ENCODE measurements around the gene IKBKG. TPM values are rescaled to one million over a fixed set of nuclear protein-coding genes. Genes with fewer than 3 reads are reported as not detected.
A peak's percentile ranks its signal among the peaks of the same experiment; 100 is the strongest.
"Not testable (repeated sequence)": the region's sequence is repeated elsewhere in the genome, so short reads cannot be mapped to it uniquely, and the experiment has no call there.

The IKBKG gene
- total RNA-seq, 1 donor = 17.1 TPM

DNA sequence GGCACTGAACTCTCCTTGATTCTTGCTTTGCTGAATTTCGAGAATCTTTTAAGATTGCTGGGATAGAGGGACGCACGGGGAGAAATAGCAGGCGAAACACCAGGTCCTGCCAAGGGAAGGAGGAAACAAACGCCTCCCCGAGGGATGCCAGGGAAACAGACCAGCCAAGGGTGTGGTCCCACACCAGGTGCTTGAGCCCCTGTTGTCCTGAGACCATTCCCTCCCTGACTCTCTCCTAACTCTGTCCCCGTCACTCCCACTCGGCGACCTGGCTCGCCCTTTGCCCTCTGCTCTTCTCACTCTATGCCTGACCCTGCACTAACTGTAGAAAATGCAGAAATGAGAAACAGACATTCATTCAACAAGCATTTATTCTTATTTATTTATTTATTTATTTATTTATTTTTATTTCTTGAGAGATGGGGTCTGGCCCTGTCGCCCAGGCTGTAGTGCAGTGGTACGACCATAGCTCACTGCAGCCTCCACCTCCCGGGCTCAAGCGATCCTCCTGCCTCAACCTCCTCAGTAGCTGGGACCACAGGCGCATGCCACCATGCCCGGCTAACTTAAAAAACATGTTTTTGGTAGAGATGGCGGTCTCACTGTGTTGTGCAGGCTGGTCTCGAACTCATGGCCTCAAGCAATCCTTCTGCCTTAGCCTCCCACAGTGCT is 55.5 kb downstream of the IKBKG start:
- DNase-seq (ENCODE audit: low read depth) = no peak
- no peak overlapping the region for H3K4me3 ChIP-seq (ENCODE audit: low read depth, low read length)
- TF ChIP-seq, protein P1, sequence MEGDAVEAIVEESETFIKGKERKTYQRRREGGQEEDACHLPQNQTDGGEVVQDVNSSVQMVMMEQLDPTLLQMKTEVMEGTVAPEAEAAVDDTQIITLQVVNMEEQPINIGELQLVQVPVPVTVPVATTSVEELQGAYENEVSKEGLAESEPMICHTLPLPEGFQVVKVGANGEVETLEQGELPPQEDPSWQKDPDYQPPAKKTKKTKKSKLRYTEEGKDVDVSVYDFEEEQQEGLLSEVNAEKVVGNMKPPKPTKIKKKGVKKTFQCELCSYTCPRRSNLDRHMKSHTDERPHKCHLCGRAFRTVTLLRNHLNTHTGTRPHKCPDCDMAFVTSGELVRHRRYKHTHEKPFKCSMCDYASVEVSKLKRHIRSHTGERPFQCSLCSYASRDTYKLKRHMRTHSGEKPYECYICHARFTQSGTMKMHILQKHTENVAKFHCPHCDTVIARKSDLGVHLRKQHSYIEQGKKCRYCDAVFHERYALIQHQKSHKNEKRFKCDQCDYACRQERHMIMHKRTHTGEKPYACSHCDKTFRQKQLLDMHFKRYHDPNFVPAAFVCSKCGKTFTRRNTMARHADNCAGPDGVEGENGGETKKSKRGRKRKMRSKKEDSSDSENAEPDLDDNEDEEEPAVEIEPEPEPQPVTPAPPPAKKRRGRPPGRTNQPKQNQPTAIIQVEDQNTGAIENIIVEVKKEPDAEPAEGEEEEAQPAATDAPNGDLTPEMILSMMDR (IDR thresholded peaks at IDR 0.05; ENCODE audit: insufficient read depth, low read length) = no peak

DNA sequence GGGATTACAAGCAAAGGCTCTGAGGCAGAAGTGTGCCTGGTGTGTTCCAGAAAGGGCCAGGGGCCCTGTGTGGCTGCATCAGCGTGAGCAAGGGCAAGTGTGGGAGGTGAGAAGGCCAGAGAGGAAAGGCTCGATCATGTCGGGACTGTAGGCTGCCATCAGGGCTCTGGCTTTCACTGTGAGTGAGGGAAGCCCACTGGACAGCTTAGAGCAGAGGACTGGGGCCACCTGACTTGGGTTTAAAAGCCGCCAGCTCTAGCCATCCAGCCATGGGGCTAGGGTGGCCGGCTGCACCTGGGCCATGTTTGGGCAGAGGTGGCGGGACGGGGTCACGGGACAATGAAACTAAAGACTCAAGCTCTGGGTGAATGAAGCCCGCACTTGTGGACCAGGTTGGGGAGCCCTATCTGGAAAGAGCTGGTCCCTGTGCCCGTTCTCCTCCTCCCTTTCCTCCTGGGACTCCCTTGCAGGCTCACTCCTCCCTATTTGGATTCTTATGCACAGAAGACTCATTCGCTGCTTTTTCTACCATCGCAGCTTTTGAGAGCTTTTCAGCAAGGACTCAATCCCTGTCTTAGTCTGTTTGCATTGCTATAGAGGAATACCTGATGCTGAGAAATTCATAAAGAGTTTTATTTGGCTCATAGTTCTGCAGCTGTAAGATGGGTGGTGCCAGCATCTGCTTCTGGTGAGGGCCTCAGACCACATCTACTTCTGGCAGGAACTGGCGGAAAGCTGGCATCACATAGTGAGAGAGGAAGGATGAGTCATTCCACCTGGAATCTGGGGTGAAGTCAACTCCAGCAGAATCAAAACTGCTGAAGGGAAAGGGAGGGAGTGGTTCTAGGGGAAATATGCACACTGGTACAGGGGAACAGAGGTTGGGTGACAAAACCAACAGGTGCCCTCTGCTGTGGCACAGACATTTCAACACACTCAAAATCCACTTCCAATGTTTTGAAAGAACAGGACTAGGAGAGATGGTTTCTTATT is 56.3 kb downstream of the IKBKG start:
- no peak overlapping the region for H3K4me3 ChIP-seq (ENCODE audit: low read depth, low read length)
- DNase-seq (ENCODE audit: low read depth) = peak; percentile 69
- TF ChIP-seq, protein P1 (IDR thresholded peaks at IDR 0.05; ENCODE audit: insufficient read depth, low read length) = no peak

DNA sequence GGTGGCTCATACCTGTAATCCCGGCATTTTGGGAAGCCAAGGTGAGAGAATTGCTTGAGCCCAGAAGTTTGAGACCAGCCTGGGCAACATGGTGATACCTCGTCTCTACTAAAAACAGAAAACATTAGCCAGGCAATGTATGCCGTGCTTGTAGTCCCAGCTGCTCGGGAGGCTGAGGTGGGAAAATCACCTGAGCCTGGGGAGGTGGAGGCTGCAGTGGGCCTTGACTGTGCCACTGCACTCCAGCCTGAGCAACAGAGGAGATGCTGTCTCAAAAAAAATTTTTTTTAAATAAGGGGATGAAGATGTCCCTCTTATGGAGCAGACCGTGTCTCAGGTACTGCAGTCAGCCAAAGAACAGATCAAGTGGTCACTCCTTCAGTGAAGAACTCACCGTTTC is 58.1 kb downstream of the IKBKG start:
- no peak for DNase-seq (ENCODE audit: low read depth)
- H3K4me3 ChIP-seq (ENCODE audit: low read depth, low read length) = no peak overlapping the region
- TF ChIP-seq, protein P1 (IDR thresholded peaks at IDR 0.05; ENCODE audit: insufficient read depth, low read length) = no peak

DNA sequence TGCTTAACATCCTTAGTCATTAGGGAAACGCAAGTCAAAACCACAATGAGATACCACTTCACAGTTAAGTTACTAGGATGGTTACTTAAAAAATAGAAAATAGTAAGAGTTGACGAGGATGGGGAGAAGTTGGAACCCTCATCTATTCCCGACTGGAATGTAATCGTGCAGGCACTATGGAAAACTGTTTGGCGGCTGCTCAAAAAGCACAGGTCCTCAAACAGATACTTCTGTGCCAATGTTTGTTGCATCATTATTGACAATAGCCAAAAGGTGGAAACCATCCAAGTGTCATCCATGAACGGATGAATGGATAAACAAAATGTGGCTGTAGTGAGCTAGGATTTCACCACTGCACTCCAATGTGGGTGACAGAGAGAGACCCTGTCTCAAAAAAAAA is 60.0 kb downstream of the IKBKG start:
- DNase-seq (ENCODE audit: low read depth) = no peak
- TF ChIP-seq, protein P1 (IDR thresholded peaks at IDR 0.05; ENCODE audit: insufficient read depth, low read length) = no peak

DNA sequence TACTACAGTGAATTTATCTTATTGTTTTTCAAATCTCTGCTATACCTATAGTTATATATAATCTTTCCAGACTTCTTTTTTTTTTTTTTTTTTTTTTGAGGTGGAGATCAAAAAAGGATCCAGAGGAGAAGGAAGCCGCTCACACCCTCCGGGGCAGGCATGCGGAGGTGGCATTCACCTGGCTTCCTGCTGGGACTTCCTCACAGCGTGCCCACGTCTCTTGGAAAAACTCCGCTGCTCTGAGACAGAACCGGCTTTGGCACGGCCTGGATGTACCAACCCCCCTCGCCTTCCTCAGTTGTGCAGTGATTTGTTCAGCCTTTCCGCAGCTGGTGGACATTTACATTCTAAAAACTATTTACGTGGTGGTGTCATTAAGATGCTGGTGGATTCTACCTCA is 60.6 kb downstream of the IKBKG start:
- not testable (repeated sequence) for H3K4me3 ChIP-seq (ENCODE audit: low read depth, low read length); DNase-seq (ENCODE audit: low read depth)

More for the DNA sequence above, 60.0 kb downstream of the IKBKG start:
- no peak overlapping the region for H3K4me3 ChIP-seq (ENCODE audit: low read depth, low read length)

DNA sequence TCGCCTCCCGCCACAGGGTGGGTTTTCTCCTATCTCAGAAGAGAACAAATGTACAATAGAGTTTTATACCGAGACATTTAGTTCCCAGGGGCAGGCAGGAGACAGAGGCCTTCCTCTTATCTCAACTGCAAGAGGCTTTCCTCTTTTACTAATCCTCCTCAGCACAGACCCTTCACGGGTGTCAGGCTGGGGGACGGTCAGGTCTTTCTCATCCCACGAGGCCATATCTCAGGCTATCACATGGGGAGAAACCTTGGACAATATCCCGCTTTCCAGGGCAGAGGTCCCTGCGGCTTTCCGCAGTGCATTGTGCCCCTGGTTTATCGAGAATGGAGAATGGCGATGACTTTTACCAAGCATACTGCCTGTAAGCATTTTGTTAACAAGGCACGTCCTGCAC is 61.4 kb downstream of the IKBKG start:
- H3K4me3 ChIP-seq (ENCODE audit: low read depth, low read length); DNase-seq (ENCODE audit: low read depth): not testable (repeated sequence)

DNA sequence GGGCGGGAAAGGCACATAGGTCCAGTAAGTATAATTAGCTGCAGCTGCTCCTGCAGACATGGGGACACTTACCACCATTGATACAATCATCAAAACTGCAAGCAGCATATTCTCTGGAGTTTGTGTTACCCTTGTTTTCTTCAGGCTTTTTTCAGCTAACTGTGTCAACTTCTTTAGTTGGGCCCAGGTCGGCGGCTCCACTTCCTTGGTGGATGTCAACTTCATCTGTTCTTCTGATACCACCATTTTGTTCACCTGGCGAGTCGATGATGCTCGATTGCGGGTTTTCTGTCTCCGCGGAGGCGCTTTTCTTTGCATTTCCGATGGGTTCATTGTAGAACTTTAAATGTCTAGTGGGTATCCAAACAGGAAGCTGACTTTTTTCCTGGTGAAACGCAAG is 63.7 kb downstream of the IKBKG start:
- DNase-seq (ENCODE audit: low read depth); H3K4me3 ChIP-seq (ENCODE audit: low read depth, low read length): not testable (repeated sequence)

DNA sequence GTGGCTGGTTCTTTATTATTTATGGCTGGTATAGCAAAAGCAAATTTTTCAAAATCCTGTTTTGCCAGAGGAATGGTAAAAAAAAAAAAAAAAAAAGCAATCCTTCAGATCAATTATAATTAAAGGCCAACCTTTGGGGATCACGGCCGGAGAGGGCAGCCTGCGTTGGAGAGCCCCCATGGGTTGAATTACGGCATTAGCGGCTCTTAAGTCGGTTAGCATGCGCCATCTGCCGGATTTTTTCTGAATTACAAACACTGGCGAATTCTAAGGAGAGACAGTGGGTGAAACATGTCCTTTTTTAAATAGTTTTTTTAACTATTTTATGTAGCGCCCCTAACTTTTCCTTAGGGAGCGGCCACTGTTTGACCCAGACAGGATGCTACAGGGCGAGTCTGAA is 66.2 kb downstream of the IKBKG start:
- not testable (repeated sequence) for DNase-seq (ENCODE audit: low read depth); H3K4me3 ChIP-seq (ENCODE audit: low read depth, low read length)

Small RNA genes lying within 50 kb of the gene (small RNA-seq; reads per million reads assigned to genes)
- not detected for gene AC244090.1

Other genes starting within 250 kb of the IKBKG start
- gene FLNA, start 173.0 kb upstream of the IKBKG start, total RNA-seq (ENCODE audit: low replicate concordance) = 549 and 1,365 TPM in 2 replicates
- 9.6 and 29.9 TPM in 2 replicates for gene EMD, start 168.3 kb upstream of the IKBKG start, total RNA-seq (ENCODE audit: low replicate concordance)
- gene RPL10, start 149.2 kb upstream of the IKBKG start, total RNA-seq (ENCODE audit: low replicate concordance) = 1,297 and 3,230 TPM in 2 replicates
- 15.8 and 31.0 TPM in 2 replicates for gene DNASE1L1, start 138.4 kb upstream of the IKBKG start, total RNA-seq (ENCODE audit: low replicate concordance)
- gene TAFAZZIN, start 136.1 kb upstream of the IKBKG start, total RNA-seq (ENCODE audit: low replicate concordance) = 18.0 and 30.9 TPM in 2 replicates
- 33.2 and 36.1 TPM in 2 replicates for gene ATP6AP1, start 118.9 kb upstream of the IKBKG start, total RNA-seq (ENCODE audit: low replicate concordance)
- gene GDI1, start 110.5 kb upstream of the IKBKG start, total RNA-seq (ENCODE audit: low replicate concordance) = 53.9 and 115 TPM in 2 replicates
- gene FAM50A, start 103.5 kb upstream of the IKBKG start, total RNA-seq (ENCODE audit: low replicate concordance) = 39.0 and 99.0 TPM in 2 replicates
- gene PLXNA3, start 89.3 kb upstream of the IKBKG start, total RNA-seq (ENCODE audit: low replicate concordance) = 11.9 and 25.8 TPM in 2 replicates
- 19.1 and 31.6 TPM in 2 replicates for gene LAGE3, start 68.3 kb upstream of the IKBKG start, total RNA-seq (ENCODE audit: low replicate concordance)
- gene UBL4A, start 61.0 kb upstream of the IKBKG start, total RNA-seq (ENCODE audit: low replicate concordance) = 10.9 and 35.0 TPM in 2 replicates
- 23.9 and 28.6 TPM in 2 replicates for gene SLC10A3, start 57.0 kb upstream of the IKBKG start, total RNA-seq (ENCODE audit: low replicate concordance)
- 16.9 and 20.0 TPM in 2 replicates for gene FAM3A, start 31.4 kb upstream of the IKBKG start, total RNA-seq (ENCODE audit: low replicate concordance)
- 45.5 and 126 TPM in 2 replicates for gene G6PD, start 774 bp upstream of the IKBKG start, total RNA-seq (ENCODE audit: low replicate concordance)
- gene CTAG1A, start 37.5 kb downstream of the IKBKG start, total RNA-seq (ENCODE audit: low replicate concordance) = not detected in 2 replicates
- gene CTAG1B, start 71.7 kb downstream of the IKBKG start, total RNA-seq (ENCODE audit: low replicate concordance) = not detected in 2 replicates
- not detected in 2 replicates for gene CTAG2, start 106.0 kb downstream of the IKBKG start, total RNA-seq (ENCODE audit: low replicate concordance)
- 1.2 and 4.2 TPM in 2 replicates for gene GAB3, start 203.5 kb downstream of the IKBKG start, total RNA-seq (ENCODE audit: low replicate concordance)
- gene DKC1, start 215.2 kb downstream of the IKBKG start, total RNA-seq (ENCODE audit: low replicate concordance) = 36.5 and 47.8 TPM in 2 replicates